Ishikawa (cell line): ENCODE measurements around the gene ATG16L1.

Experiments
- CREB1 ChIP-seq: IDR thresholded peaks from 2 replicates; pipeline ENCODE4 v1.6.1; 2012; ENCODE audit warnings: low read depth
- EP300 ChIP-seq: IDR thresholded peaks from 2 replicates; pipeline ENCODE4 v1.6.1; 2012; ENCODE audit warnings: borderline replicate concordance
- RAD21 ChIP-seq: IDR thresholded peaks from 2 replicates; pipeline ENCODE4 v1.6.1; 2012; ENCODE audit warnings: low read depth
- TAF1 ChIP-seq: IDR thresholded peaks from 2 replicates; pipeline ENCODE4 v1.6.1; 2012; ENCODE audit warnings: low read depth, mild to moderate bottlenecking
- TCF12 ChIP-seq: IDR thresholded peaks from 2 replicates; pipeline ENCODE4 v1.6.1; 2012; ENCODE audit warnings: low read depth
- YY1 ChIP-seq: IDR thresholded peaks from 2 replicates; pipeline ENCODE4 v1.6.1; 2012; ENCODE audit warnings: low read depth
- TF ChIP-seq, protein P1 (sequence below): IDR thresholded peaks from 2 replicates; pipeline ENCODE4 v1.6.1; 2012
- TF ChIP-seq, protein P2 (sequence below): IDR thresholded peaks from 2 replicates; pipeline ENCODE4 v1.6.1; 2012; ENCODE audit warnings: low read depth, mild to moderate bottlenecking

DNA sequence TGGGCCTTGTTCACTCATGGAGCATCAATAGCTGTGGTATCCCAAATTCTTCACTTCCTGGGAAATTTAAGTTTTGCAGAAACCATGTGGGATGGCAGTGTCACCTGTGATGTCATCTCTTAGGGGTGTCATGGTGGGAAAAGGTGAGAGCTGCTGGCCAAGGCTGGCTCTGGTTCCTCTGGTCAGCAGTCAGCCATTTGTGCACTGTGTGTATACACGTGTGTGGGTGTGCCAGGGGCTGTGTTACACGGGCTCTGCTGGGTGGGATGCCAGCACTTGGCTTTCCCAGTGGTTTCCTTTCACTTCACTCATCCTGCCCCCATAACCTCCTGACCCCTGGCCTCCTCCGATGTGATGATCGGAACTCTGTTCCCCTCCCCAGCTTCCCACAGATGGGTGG lies 77.4 kb downstream of the ATG16L1 start:
- TF ChIP-seq, protein P1, sequence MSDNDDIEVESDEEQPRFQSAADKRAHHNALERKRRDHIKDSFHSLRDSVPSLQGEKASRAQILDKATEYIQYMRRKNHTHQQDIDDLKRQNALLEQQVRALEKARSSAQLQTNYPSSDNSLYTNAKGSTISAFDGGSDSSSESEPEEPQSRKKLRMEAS = no peak
- TF ChIP-seq TAF1 (no peak), RAD21 (no peak), CREB1 (no peak), EP300 (no peak), YY1 (no peak), TCF12 (no peak)
- TF ChIP-seq, protein P2, sequence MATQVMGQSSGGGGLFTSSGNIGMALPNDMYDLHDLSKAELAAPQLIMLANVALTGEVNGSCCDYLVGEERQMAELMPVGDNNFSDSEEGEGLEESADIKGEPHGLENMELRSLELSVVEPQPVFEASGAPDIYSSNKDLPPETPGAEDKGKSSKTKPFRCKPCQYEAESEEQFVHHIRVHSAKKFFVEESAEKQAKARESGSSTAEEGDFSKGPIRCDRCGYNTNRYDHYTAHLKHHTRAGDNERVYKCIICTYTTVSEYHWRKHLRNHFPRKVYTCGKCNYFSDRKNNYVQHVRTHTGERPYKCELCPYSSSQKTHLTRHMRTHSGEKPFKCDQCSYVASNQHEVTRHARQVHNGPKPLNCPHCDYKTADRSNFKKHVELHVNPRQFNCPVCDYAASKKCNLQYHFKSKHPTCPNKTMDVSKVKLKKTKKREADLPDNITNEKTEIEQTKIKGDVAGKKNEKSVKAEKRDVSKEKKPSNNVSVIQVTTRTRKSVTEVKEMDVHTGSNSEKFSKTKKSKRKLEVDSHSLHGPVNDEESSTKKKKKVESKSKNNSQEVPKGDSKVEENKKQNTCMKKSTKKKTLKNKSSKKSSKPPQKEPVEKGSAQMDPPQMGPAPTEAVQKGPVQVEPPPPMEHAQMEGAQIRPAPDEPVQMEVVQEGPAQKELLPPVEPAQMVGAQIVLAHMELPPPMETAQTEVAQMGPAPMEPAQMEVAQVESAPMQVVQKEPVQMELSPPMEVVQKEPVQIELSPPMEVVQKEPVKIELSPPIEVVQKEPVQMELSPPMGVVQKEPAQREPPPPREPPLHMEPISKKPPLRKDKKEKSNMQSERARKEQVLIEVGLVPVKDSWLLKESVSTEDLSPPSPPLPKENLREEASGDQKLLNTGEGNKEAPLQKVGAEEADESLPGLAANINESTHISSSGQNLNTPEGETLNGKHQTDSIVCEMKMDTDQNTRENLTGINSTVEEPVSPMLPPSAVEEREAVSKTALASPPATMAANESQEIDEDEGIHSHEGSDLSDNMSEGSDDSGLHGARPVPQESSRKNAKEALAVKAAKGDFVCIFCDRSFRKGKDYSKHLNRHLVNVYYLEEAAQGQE = no peak
